NCI-H1105 treated with DMSO at 0.1 percent for 48 hours (cell line): ENCODE measurements around the gene ZBED1.
"Not testable (repeated sequence)": the region's sequence is repeated elsewhere in the genome, so short reads cannot be mapped to it uniquely, and the experiment has no call there.

Source experiments
- DNase-seq: peaks from one replicate; lab custom pipeline; 2025; lab: John Stamatoyannopoulos, UW

Gene ZBED1

GRCh38 chrX:2474280-2474962 lies 26.4 kb downstream of the ZBED1 start:
- no peak for DNase-seq

GRCh38 chrX:2473064-2473463 lies 27.7 kb downstream of the ZBED1 start:
- DNase-seq, result not testable (repeated sequence)

GRCh38 chrX:2471641-2472040 lies 29.1 kb downstream of the ZBED1 start:
- no peak for DNase-seq

- DNase-seq, result not testable (repeated sequence)
These were observed 29.6 kb downstream of the ZBED1 start for GRCh38 chrX:2471126-2471525.

GRCh38 chrX:2469852-2470251 lies 30.9 kb downstream of the ZBED1 start:
- not testable (repeated sequence) for DNase-seq

GRCh38 chrX:2469196-2469685 lies 31.5 kb downstream of the ZBED1 start:
- DNase-seq, result no peak

GRCh38 chrX:2468261-2469195 lies 32.2 kb downstream of the ZBED1 start:
- no peak for DNase-seq

GRCh38 chrX:2466876-2467656 lies 33.7 kb downstream of the ZBED1 start:
- DNase-seq, result no peak

- DNase-seq, result no peak
These were observed 36.1 kb downstream of the ZBED1 start for GRCh38 chrX:2464677-2465166.

- DNase-seq, result no peak
These were observed 36.7 kb downstream of the ZBED1 start for GRCh38 chrX:2463973-2464676.

- DNase-seq, result not testable (repeated sequence)
These were observed 37.3 kb downstream of the ZBED1 start for GRCh38 chrX:2463481-2463880.

- DNase-seq, result no peak
These were observed 38.0 kb downstream of the ZBED1 start for GRCh38 chrX:2462780-2463179.

- DNase-seq, result no peak
These were observed 38.7 kb downstream of the ZBED1 start for GRCh38 chrX:2462074-2462473.

- no peak for DNase-seq
These were observed 39.1 kb downstream of the ZBED1 start for GRCh38 chrX:2461711-2462016.

GRCh38 chrX:2460821-2461710 lies 39.7 kb downstream of the ZBED1 start:
- not testable (repeated sequence) for DNase-seq

GRCh38 chrX:2460048-2460447 lies 40.7 kb downstream of the ZBED1 start:
- not testable (repeated sequence) for DNase-seq

GRCh38 chrX:2458309-2458708 lies 42.5 kb downstream of the ZBED1 start:
- no peak for DNase-seq

- DNase-seq, result no peak
These were observed 43.3 kb downstream of the ZBED1 start for GRCh38 chrX:2457289-2458133.

GRCh38 chrX:2456091-2456490 lies 44.7 kb downstream of the ZBED1 start:
- DNase-seq, result not testable (repeated sequence)

- DNase-seq, result not testable (repeated sequence)
These were observed 46.2 kb downstream of the ZBED1 start for GRCh38 chrX:2454620-2455019.
